Thoracic aorta (tissue), 2 donors: ENCODE measurements around the gene CPNE4. TPM values are rescaled to one million over a fixed set of nuclear protein-coding genes. Genes with fewer than 3 reads are reported as not detected.

Source experiments
- ATAC-seq: fragments of 150-250 bp; one replicate; pipeline ENCODE4 v1.8.0; 2017; ENCODE audit warnings: low read depth; ENCODE audit not compliant: insufficient number of reproducible peaks, low FRiP score
- DNase-seq: peaks from one replicate; pipeline ENCODE4 v3.0.0-alpha.2; 2020; ENCODE audit warnings: low spot score
- H3K27ac ChIP-seq, 2 donors: fragments of 200-600 bp; sonication (generic); 1 replicate in 1 of 2; 2 replicates in 1 of 2; pipeline ENCODE4 v1.5.1; 2016; ENCODE audit warnings: mild to moderate bottlenecking in 2 of 2, moderate library complexity in 2 of 2
- H3K27me3 ChIP-seq: fragments of 200-600 bp; sonication (generic); replicated peaks from 2 replicates; pipeline ENCODE4 v1.6.0; 2016; ENCODE audit warnings: mild to moderate bottlenecking; ENCODE audit not compliant: insufficient read depth
- H3K36me3 ChIP-seq: fragments of 200-600 bp; sonication (generic); one replicate; pipeline ENCODE4 v1.5.1; 2016
- H3K4me1 ChIP-seq, 2 donors: fragments of 200-600 bp; sonication (generic); 1 replicate in 1 of 2; 2 replicates in 1 of 2; pipeline versions ENCODE4 v1.5.1 to v1.6.0; 2016; ENCODE audit warnings: low read depth in 2 of 2, mild to moderate bottlenecking in 1 of 2; ENCODE audit not compliant: control insufficient read depth in 1 of 2
- H3K4me3 ChIP-seq: fragments of 200-600 bp; sonication (generic); 2 replicates; pipeline ENCODE4 v1.5.1; 2016; ENCODE audit warnings: mild to moderate bottlenecking
- H3K9me3 ChIP-seq: fragments of 200-600 bp; sonication (generic); 2 replicates; pipeline ENCODE4 v1.5.1; 2016
- total RNA-seq, 2 donors: library from RNA; depleted of rRNA; stranded (reverse); fragments of >200 nt; gene quantifications; one replicate each; pipeline versions ENCODE4 v1.1.0 to v1.2.3, GENCODE V29; 2016
- TF ChIP-seq, protein P1 (sequence below): fragments of 200-600 bp; sonication (generic); IDR thresholded peaks from one replicate; pipeline ENCODE4 v1.5.1; 2019; ENCODE audit warnings: antibody characterized with exemption

CPNE4 gene
- 1 to 10 TPM in 1 of 2 donors, under 1 TPM in 1; 0.54 to 4.9 TPM for total RNA-seq

DNA sequence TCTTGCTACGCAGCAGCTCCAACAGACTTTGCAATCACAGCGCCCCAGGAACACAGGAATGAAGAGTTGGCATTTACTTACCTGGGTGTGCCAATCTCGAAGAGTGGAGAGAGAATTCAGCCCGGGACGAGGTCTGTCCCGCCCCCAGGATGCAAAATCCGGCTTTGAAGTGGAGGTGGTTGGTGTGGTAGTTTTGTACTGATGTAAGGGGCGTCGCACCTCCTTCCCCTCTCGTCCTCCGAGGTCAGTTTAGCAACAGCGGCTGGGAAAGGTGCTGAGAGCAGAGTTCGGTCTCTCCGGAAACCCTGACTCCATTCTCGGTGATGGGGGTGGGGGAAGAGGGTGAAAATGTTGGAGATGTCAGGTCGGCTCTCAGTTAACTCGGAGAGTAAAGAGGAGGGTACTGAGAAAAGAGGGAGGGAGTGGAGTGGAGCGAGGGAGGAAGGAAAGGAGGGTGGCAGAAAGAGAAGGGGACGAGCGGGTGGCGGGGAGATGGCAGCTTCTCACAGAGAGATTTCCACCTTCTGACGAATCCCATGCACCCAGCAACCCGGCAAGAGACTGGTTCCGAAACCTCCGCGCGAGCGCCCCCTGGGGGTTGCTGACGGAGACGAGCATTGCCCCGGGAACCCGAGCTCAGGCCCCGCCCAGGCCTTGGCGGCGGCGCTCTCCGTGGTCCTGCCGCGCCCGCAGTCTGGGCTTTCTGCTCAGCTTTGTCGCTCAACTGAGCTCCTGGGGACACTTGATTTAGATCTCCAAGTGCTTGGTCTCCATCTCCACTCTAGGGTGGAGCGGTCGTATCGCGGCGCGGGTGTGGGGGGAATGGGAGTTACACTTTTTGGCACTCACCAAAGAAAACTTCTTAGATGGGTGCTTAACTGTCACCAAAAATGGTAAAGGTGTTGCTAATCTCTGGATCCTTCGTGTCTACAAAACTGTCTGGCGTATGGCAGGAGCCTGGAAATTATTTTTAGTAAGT, at the start of gene CPNE4:
TSS of gene CPNE4 (minus strand) at position 529 of the 979 bp plus-strand sequence.
- TF ChIP-seq, protein P1, sequence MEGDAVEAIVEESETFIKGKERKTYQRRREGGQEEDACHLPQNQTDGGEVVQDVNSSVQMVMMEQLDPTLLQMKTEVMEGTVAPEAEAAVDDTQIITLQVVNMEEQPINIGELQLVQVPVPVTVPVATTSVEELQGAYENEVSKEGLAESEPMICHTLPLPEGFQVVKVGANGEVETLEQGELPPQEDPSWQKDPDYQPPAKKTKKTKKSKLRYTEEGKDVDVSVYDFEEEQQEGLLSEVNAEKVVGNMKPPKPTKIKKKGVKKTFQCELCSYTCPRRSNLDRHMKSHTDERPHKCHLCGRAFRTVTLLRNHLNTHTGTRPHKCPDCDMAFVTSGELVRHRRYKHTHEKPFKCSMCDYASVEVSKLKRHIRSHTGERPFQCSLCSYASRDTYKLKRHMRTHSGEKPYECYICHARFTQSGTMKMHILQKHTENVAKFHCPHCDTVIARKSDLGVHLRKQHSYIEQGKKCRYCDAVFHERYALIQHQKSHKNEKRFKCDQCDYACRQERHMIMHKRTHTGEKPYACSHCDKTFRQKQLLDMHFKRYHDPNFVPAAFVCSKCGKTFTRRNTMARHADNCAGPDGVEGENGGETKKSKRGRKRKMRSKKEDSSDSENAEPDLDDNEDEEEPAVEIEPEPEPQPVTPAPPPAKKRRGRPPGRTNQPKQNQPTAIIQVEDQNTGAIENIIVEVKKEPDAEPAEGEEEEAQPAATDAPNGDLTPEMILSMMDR = peak; percentile 70
- DNase-seq = peak; percentile 17
- Histone ChIP-seq H3K27ac (no peak within 1 kb of the TSS), H3K9me3 (no peaks in the 10 kb centered on the region), H3K27me3 (no peaks in the 10 kb centered on the region), H3K36me3 (no peaks in the 10 kb centered on the region), H3K4me3 (peak within 1 kb of the TSS; percentile 71), H3K4me1 (peaks cover 3 to 12% of the 10 kb centered on the region in 2 donors)
- peak; percentile 83 for ATAC-seq

DNA sequence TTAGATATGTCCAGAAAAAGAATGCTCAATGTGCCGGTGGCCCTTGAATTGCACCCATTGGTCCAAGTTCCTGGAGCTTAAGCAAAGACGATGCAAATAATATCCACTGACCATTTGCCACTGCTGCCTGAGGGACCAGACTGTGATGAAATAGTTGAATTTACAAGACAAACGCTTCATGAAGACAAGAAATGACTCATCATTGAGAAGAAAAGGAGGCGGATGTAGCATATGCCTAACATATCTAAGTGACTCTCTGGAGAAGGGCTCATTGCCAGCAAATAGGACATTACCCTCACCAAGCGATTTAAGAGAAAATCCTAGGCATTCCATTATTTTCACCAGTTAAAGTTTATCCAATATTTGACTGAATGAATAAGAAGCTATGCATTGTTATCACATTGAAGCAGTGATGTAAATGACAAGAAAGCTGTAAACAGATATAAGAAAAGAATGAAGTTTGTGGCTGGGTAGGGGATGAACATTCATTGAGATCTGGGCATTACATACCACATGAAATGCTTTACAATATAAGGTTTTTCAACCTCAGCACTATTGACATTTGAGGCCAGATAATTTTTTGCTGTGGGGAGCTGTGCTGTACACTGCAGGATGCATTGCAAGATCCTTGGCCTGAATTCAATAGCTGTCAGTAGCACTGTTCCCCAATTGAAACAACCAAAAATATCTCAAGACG, 48.9 kb upstream of the CPNE4 start:
- Histone ChIP-seq H3K27ac (no peak overlapping the region), H3K27me3 (no peaks in the 10 kb centered on the region), H3K36me3 (no peaks in the 10 kb centered on the region), H3K4me3 (no peak overlapping the region), H3K9me3 (no peaks in the 10 kb centered on the region), H3K4me1 (no peaks in the 10 kb centered on the region)
- TF ChIP-seq, protein P1 = no peak
- ATAC-seq = no peak
- DNase-seq = no peak

DNA sequence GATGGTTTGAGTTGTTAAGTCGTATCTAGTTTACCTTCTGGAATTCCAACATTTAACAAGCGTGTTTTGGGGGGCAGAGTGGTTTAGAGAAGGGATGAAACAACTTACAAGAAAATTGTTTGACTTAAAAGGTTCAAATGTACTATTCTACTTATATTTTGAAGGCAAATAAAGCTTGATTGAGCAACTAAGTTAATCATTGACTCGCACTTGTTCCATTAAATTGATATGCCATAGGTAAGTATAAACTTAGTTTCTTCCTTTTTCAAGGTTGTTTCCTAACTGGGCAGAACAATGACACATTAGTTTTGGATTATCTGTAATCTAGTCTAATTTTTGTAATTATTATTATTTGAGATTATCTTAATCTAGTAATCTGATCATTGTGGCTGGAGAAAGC, 48.3 kb upstream of the CPNE4 start:
- no peaks in the 10 kb centered on the region for H3K27me3 ChIP-seq
- TF ChIP-seq, protein P1 = no peak
- H3K36me3 ChIP-seq = no peaks in the 10 kb centered on the region
- no peaks in the 10 kb centered on the region for H3K9me3 ChIP-seq
- H3K4me1 ChIP-seq = no peaks in the 10 kb centered on the region
- no peak for ATAC-seq
- no peak overlapping the region for H3K27ac ChIP-seq
- no peak overlapping the region for H3K4me3 ChIP-seq
- DNase-seq = no peak

DNA sequence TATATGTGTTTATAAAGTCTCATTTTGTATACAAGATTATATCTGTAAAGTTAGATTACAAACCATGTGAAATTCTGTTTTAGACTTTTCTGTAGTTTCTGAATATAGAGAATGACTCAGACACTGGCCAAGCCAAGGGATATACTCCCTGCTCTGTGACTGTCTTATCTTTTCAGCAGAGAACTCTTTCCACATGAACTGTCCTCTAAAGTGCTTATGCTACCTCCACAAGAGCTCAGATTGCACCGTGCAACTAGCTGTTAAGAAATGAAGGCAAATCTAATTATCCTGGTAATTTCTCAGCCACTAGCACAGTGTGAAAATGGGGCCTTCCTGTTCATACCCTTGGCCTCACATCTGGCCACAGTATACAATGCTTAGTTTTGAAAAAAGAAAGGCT, 44.3 kb upstream of the CPNE4 start:
- Histone ChIP-seq H3K27ac (no peak overlapping the region), H3K4me1 (no peaks in the 10 kb centered on the region), H3K9me3 (no peaks in the 10 kb centered on the region), H3K4me3 (no peak overlapping the region), H3K27me3 (no peaks in the 10 kb centered on the region), H3K36me3 (no peaks in the 10 kb centered on the region)
- TF ChIP-seq, protein P1 = no peak
- DNase-seq (no peak), ATAC-seq (no peak)

DNA sequence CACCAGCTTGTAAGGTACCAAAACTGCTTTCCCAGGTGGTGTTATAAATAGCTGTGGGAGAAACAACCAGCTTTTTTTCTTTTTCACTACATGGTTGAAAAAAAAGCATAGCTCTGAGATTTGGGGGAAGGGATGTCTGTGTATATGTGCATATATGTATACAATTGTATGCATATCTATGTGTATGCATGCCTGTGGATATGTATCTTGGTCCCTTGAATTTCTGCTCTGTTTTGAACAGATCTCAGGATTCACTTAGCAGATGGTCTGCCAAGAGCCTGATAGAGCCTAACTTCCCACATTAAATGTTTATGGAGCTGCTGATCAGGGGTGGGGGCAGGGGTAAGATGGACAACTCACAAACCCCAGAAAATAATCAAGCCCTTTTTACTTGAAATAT, 39.0 kb upstream of the CPNE4 start:
- Histone ChIP-seq H3K4me1 (no peaks in the 10 kb centered on the region), H3K27ac (no peak overlapping the region), H3K27me3 (no peaks in the 10 kb centered on the region), H3K4me3 (no peak overlapping the region), H3K36me3 (no peaks in the 10 kb centered on the region), H3K9me3 (no peaks in the 10 kb centered on the region)
- no peak for ATAC-seq
- no peak for DNase-seq
- TF ChIP-seq, protein P1 = no peak
